ENCODE results near the gene CDC42SE2.

DNA sequence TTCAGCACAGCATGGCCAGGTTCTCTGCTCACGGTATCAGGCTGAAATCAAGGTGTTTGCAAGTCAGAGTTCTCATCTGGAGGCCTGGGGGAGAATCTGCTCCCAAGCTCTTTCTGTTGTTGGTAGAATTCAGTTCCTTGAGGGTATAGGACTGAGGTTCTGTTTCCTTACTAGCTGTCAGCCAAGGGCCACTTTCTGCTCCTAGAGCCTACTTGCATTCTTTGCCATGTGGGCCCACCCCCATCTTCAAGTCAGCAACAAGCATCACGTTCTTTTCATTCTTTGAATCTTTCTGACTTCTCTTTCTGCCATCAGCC lies 7.4 kb upstream of the CDC42SE2 start:
- TF ChIP-seq POLR2A (IDR thresholded peaks at IDR 0.05; ENCODE audit: low read depth, low read length) (no peak), POLR2AphosphoS5 (IDR thresholded peaks at IDR 0.05; ENCODE audit: low read depth, low read length) (no peak), TAF1 (IDR thresholded peaks at IDR 0.05; ENCODE audit: low read depth, low read length) (no peak), POU2F2 (IDR thresholded peaks at IDR 0.05; ENCODE audit: low read depth, low read length) (no peak)
